CD4-positive, alpha-beta T cell (primary cell): Measurements from ENCODE around the gene PIK3C2G. TPM values are rescaled to one million over a fixed set of nuclear protein-coding genes. Genes with fewer than 3 reads are reported as not detected.

Experiments used
- ATAC-seq: fragments of 200-7000 bp; cut with Tn5 transposase; one replicate; pipeline ENCODE4 v1.10.0; 2022; ENCODE audit warnings: mild to moderate bottlenecking; ENCODE audit not compliant: poor library complexity
- CTCF ChIA-PET: fragments of 350-600 bp; sonication (Branson Sonifier 250); formaldehyde crosslinking; loops from one replicate; lab custom pipeline; 2021; ENCODE audit warnings: antibody characterized with exemption, inconsistent platforms; lab: Charles Lee
- POLR2A ChIA-PET: fragments of 350-600 bp; sonication (Branson Sonifier 250); formaldehyde crosslinking; loops from one replicate; lab custom pipeline; 2021; ENCODE audit warnings: antibody characterized with exemption, inconsistent platforms; lab: Charles Lee
- DNase-seq, 14 experiments: peaks; one replicate each; pipeline ENCODE4 v3.0.0-alpha.2; 2013 to 2020; ENCODE audit warnings: mixed read lengths in 2 of 14
- H3K27ac ChIP-seq, 2 donors: one replicate each; pipeline versions ENCODE4 v1.5.1 to v1.7.0; 2013; ENCODE audit warnings: low read length in 2 of 2, low read depth in 1 of 2, mild to moderate bottlenecking in 1 of 2
- H3K27me3 ChIP-seq, 2 experiments: 1 replicate in 1 of 2; 2 replicates in 1 of 2; pipeline versions ENCODE4 v1.6.1 to v1.7.0; 2013; ENCODE audit warnings: low read length in 2 of 2, control low read depth in 1 of 2, mild to moderate bottlenecking in 1 of 2, moderate library complexity in 1 of 2; ENCODE audit not compliant: insufficient read depth in 2 of 2, control insufficient read depth in 1 of 2
- H3K36me3 ChIP-seq: one replicate; pipeline ENCODE4 v1.6.1; 2013; ENCODE audit warnings: low read length, control low read depth; ENCODE audit not compliant: insufficient read depth
- H3K4me1 ChIP-seq: one replicate; pipeline ENCODE4 v1.6.1; 2013; ENCODE audit warnings: low read length, control low read depth; ENCODE audit not compliant: insufficient read depth
- H3K4me3 ChIP-seq: one replicate; pipeline ENCODE4 v1.5.1; 2013; ENCODE audit warnings: mild to moderate bottlenecking, low read length, moderate library complexity
- H3K9me3 ChIP-seq, 2 experiments: 1 replicate in 1 of 2; 2 replicates in 1 of 2; pipeline versions ENCODE4 v1.6.1 to v1.7.0; 2013; ENCODE audit warnings: low read length in 2 of 2, mild to moderate bottlenecking in 2 of 2, control low read depth in 1 of 2, moderate library complexity in 1 of 2; ENCODE audit not compliant: control insufficient read depth in 1 of 2, insufficient read depth in 1 of 2
- H3K27ac Mint-ChIP-seq: one replicate; pipeline ENCODE4 v1.8.0; 2020; ENCODE audit warnings: mixed read lengths
- H3K27me3 Mint-ChIP-seq: one replicate; pipeline ENCODE4 v1.8.0; 2021; ENCODE audit warnings: mixed read lengths
- H3K36me3 Mint-ChIP-seq: one replicate; pipeline ENCODE4 v1.8.0; 2021; ENCODE audit warnings: low read depth, mixed read lengths
- H3K4me1 Mint-ChIP-seq: one replicate; pipeline ENCODE4 v1.8.0; 2021; ENCODE audit warnings: low read depth, mixed read lengths
- H3K4me3 Mint-ChIP-seq: one replicate; pipeline ENCODE4 v1.8.0; 2020; ENCODE audit warnings: mild to moderate bottlenecking, mixed read lengths
- H3K9me3 Mint-ChIP-seq: one replicate; pipeline ENCODE4 v1.8.0; 2020; ENCODE audit warnings: mixed read lengths
- CTCF ChIP-seq: fragments of 200-600 bp; IDR thresholded peaks from one replicate; pipeline ENCODE4 v1.8.0; 2022; ENCODE audit warnings: antibody characterized with exemption, mild to moderate bottlenecking
- intact Hi-C, 2 experiments: fragments of 100-400 bp; cut with DNase I in 1 of 2; cut with micrococcal nuclease in 1 of 2; formaldehyde crosslinking; loops; one replicate each; pipeline versions ENCODE4 v1.15.1 to v1.9.0; 2023 to 2025; cut with DNase I, micrococcal nuclease
- total RNA-seq, 174 experiments: library from RNA in 2 of 174; stranded (reverse) in 2 of 174; gene quantifications; one replicate each; pipeline ENCODE4 v1.2.3 and lab custom pipeline; 2021 to 2026

PIK3C2G gene
- total RNA-seq, 2 experiments from 2014 or later = not detected

DNA sequence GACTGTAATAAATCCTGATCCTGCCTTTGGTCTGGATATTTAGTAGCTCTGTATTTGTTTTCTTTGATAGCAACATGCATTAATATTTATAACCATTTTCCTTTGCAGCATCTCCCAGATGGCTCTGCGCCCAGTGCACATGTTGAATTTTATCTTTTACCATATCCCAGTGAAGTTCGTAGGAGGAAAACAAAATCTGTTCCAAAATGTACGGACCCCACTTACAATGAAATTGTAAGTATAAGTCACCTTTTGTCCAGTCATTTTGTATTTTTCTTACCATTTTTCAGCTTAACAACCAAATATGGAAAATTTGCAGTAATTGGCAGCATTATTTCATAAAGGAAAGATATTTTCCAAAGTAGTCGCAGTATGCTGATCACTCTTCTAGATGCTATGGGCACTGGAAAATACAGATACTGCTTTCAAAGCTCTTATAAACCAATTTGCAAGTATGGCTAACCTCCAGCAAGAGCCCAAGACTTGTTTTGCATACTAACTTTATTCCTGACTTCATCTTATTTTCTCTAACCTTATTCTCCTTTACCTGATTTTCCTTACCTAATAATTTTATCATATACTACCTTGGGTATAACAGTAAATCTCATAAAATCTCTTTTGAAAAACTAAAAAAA lies 379.1 kb downstream of the PIK3C2G start:
- Mint-ChIP-seq H3K36me3 (no peaks in the 10 kb centered on the region), H3K27ac (no peak overlapping the region), H3K4me1 (no peaks in the 10 kb centered on the region), H3K27me3 (no peaks in the 10 kb centered on the region), H3K4me3 (no peak overlapping the region), H3K9me3 (peaks cover 9% of the 10 kb centered on the region)
- DNase-seq (no peak), ATAC-seq (no peak)
- Histone ChIP-seq H3K9me3 (peaks cover 0 to under 1% of the 10 kb centered on the region in 2 experiments), H3K4me1 (no peaks in the 10 kb centered on the region), H3K36me3 (no peaks in the 10 kb centered on the region), H3K27ac (no peak overlapping the region), H3K27me3 (no peaks in the 10 kb centered on the region), H3K4me3 (no peak overlapping the region)
- no peak for TF ChIP-seq CTCF
- ChIA-PET POLR2A (no interaction called here), CTCF (no interaction called here)
- intact Hi-C loops = no loop called here

DNA sequence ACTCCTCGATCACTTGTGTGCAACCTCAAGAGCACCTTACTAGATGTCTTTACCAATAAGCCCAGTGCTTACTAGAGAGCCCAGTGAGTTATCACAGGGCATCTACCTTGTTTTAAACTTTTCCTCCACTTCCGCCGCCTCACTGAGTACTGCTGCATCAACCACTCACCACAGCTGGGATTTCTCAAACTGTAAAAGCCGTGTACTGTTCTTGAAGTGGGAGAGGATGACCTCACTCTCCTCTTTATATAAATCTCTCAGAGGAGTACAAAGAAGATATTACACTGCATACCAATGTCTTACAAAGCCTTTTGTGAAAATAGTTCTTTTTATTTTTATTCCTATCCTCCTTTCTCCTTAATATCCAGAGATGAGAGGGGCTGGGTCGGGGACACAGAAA lies 382.4 kb downstream of the PIK3C2G start:
- Histone ChIP-seq H3K9me3 (no peaks in the 10 kb centered on the region), H3K4me1 (no peaks in the 10 kb centered on the region), H3K27me3 (no peaks in the 10 kb centered on the region), H3K36me3 (no peaks in the 10 kb centered on the region), H3K27ac (no peak overlapping the region), H3K4me3 (no peak overlapping the region)
- intact Hi-C loops = no loop called here
- H3K9me3 Mint-ChIP-seq = peaks cover 4% of the 10 kb centered on the region
- ATAC-seq (no peak), DNase-seq (no peak)
- POLR2A ChIA-PET = no interaction called here
- CTCF ChIA-PET = no interaction called here
- no peaks in the 10 kb centered on the region for H3K36me3 Mint-ChIP-seq
- H3K4me1 Mint-ChIP-seq = no peaks in the 10 kb centered on the region
- no peaks in the 10 kb centered on the region for H3K27me3 Mint-ChIP-seq
- no peak for TF ChIP-seq CTCF
- no peak overlapping the region for H3K27ac Mint-ChIP-seq
- H3K4me3 Mint-ChIP-seq = no peak overlapping the region

- no peak overlapping the region for H3K27ac Mint-ChIP-seq
- no peak for TF ChIP-seq CTCF
- Histone ChIP-seq H3K27ac (no peak overlapping the region), H3K36me3 (no peaks in the 10 kb centered on the region), H3K9me3 (no peaks in the 10 kb centered on the region), H3K27me3 (no peaks in the 10 kb centered on the region), H3K4me3 (no peak overlapping the region), H3K4me1 (no peaks in the 10 kb centered on the region)
- no peak for ATAC-seq
- ChIA-PET POLR2A (no interaction called here), CTCF (no interaction called here)
- H3K4me3 Mint-ChIP-seq = no peak overlapping the region
- no peaks in the 10 kb centered on the region for H3K4me1 Mint-ChIP-seq
- intact Hi-C loops = no loop called here
- DNase-seq = no peak
- no peaks in the 10 kb centered on the region for H3K36me3 Mint-ChIP-seq
- H3K9me3 Mint-ChIP-seq = peaks cover 4% of the 10 kb centered on the region
- no peaks in the 10 kb centered on the region for H3K27me3 Mint-ChIP-seq
Measured at GRCh38 chr12:18644564-18644963, 383.2 kb downstream of the PIK3C2G start.
